Bronchial epithelial cell (primary cell): ENCODE results near the gene WDR73. TPM values are rescaled to one million over a fixed set of nuclear protein-coding genes. Genes with fewer than 3 reads are reported as not detected.
"Not testable (repeated sequence)": the region's sequence is repeated elsewhere in the genome, so short reads cannot be mapped to it uniquely, and the experiment has no call there.

Experiments used
- DNase-seq: peaks from one replicate; pipeline ENCODE4 v3.0.0-alpha.2; 2010; ENCODE audit warnings: low read depth
- FAIRE-seq: peaks from 2 replicates; lab custom pipeline; 2011; peaks lifted over from hg19 to GRCh38; lab: Jason Lieb, UNC
- H3K27me3 ChIP-seq: 2 replicates; pipeline ENCODE4 v1.5.1; 2011; ENCODE audit warnings: low read length; ENCODE audit not compliant: control insufficient read depth, insufficient read depth
- H3K36me3 ChIP-seq: 2 replicates; pipeline ENCODE4 v1.5.1; 2011; ENCODE audit warnings: low read length; ENCODE audit not compliant: control insufficient read depth, insufficient read depth
- H3K4me3 ChIP-seq: 2 replicates; pipeline ENCODE4 v1.5.1; 2011; ENCODE audit warnings: mild to moderate bottlenecking, low read depth, low read length, control low read depth
- total RNA-seq: library from RNA; depleted of rRNA; stranded (reverse); fragments of >200 nt; gene quantifications from 2 replicates; pipeline ENCODE4 v1.2.1, GENCODE V29; 2014
- TF ChIP-seq, protein P1 (sequence below): IDR thresholded peaks from 2 replicates; pipeline ENCODE4 v1.5.1; 2011; ENCODE audit warnings: mild to moderate bottlenecking, moderate library complexity, low read length, control low read depth, inconsistent platforms; ENCODE audit not compliant: insufficient read depth, severe bottlenecking

WDR73 gene
- total RNA-seq, 1 donor from 2014 or later, result 24.0 TPM

DNA sequence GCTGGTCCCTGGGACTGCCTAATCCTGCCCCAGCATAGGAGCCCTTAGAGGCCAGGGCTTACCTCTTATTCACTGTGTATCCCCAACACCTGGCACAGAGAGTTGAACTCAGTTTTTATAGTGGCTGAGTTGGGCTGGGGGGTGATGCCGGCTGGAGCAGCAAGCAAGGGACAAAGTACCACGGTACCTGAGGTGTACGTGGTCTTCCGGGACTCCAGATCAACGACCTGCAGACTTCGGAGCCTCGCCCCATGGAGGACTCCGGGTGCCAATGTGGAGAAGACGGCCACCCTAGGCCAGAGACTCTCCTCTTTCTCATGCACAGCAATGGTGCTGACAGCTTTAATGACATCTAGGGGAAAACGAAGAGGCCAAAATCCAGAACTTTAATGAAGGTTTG is 8.1 kb downstream of the WDR73 start:
- Histone ChIP-seq H3K36me3 (peaks cover 32% of the 10 kb centered on the region), H3K4me3 (no peak overlapping the region), H3K27me3 (no peaks in the 10 kb centered on the region)
- no peak for DNase-seq
- TF ChIP-seq, protein P1, sequence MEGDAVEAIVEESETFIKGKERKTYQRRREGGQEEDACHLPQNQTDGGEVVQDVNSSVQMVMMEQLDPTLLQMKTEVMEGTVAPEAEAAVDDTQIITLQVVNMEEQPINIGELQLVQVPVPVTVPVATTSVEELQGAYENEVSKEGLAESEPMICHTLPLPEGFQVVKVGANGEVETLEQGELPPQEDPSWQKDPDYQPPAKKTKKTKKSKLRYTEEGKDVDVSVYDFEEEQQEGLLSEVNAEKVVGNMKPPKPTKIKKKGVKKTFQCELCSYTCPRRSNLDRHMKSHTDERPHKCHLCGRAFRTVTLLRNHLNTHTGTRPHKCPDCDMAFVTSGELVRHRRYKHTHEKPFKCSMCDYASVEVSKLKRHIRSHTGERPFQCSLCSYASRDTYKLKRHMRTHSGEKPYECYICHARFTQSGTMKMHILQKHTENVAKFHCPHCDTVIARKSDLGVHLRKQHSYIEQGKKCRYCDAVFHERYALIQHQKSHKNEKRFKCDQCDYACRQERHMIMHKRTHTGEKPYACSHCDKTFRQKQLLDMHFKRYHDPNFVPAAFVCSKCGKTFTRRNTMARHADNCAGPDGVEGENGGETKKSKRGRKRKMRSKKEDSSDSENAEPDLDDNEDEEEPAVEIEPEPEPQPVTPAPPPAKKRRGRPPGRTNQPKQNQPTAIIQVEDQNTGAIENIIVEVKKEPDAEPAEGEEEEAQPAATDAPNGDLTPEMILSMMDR, result no peak
- FAIRE-seq, result no peak

DNA sequence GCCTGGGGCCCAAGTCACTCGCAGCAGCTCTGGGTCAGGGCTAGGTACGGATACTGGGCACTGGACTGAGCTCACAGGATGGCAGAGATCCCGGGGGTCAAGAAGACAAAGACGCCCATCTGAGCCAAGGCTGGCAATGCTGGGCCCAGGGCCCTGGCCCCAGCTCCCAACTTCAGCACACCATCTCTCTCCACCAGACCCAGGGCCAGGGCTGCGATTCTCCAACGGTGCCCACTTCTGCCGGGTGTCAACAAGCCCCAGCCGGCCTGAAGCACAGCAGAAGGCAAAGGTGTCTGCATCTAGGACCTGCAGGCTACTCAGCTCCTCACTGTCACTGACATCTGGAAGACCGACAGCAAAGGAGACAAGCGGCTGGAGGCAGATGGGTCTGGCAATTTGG is 8.6 kb downstream of the WDR73 start:
- TF ChIP-seq, protein P1, result no peak
- Histone ChIP-seq H3K27me3 (no peaks in the 10 kb centered on the region), H3K36me3 (peaks cover 32% of the 10 kb centered on the region), H3K4me3 (no peak overlapping the region)
- FAIRE-seq (no peak), DNase-seq (no peak)

DNA sequence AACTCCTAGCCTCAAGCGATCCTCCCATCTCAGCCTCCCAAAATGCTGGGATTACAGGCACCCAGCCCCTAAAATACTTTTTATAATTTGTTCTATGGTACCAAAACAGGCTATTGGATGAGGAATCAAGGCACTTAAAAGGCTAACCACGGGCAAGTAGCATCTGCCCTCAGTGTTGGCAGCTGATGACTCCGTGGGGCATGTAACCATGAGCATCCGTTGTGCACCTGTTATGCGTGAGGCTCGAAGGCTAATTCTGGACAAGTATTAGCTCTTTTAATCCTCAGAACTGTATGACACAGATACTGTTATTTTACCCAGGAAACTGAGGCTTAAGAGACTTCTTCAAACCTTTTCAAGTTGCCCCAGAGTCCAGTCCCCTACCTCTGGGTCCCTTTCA is 10.2 kb downstream of the WDR73 start:
- TF ChIP-seq, protein P1, result no peak
- no peak overlapping the region for H3K4me3 ChIP-seq
- DNase-seq, result no peak
- H3K36me3 ChIP-seq, result peaks cover 28% of the 10 kb centered on the region
- no peaks in the 10 kb centered on the region for H3K27me3 ChIP-seq
- FAIRE-seq, result no peak

DNA sequence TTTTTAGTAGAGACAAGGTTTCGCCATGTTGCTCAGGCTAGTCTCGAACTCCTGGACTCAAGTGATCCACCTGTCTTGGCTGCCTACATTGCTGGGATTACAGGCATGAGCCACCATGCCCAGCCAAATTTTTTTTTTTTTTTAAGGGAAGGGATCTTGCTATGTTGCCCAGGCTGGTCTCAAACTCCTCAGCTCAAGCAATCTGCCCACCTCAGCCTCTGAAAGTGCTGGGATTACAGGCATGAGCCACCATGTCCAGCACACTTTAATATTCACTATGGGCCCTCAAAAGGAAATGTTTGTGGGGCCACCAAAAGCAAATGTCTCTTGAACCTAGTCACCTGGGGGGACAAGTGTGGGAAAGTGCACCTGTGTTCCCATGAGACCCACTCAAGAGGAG is 11.4 kb downstream of the WDR73 start:
- FAIRE-seq, H3K27me3 ChIP-seq, DNase-seq, H3K4me3 ChIP-seq: not testable (repeated sequence)
- peaks cover 17% of the 10 kb centered on the region for H3K36me3 ChIP-seq

DNA sequence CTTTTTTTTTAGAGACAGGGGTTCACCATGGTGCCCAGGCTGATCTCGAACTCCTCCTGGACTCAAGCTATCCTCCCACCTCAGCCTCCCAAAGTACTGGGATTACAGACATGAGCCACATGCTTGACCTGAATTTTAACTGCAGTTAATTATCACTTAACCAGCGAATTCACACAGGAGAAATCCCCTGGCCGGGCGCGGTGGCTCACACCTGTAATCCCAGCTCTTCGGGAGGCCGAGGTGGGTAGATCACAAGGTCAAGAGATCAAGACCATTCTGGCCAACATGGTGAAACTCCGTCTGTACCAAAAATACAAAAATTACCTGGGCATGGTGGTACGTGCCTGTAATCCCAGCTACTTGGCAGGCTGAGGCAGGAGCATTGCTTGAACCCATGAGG is 12.2 kb downstream of the WDR73 start:
- H3K36me3 ChIP-seq, result peaks cover 17% of the 10 kb centered on the region
- not testable (repeated sequence) for H3K27me3 ChIP-seq, FAIRE-seq, DNase-seq, H3K4me3 ChIP-seq

DNA sequence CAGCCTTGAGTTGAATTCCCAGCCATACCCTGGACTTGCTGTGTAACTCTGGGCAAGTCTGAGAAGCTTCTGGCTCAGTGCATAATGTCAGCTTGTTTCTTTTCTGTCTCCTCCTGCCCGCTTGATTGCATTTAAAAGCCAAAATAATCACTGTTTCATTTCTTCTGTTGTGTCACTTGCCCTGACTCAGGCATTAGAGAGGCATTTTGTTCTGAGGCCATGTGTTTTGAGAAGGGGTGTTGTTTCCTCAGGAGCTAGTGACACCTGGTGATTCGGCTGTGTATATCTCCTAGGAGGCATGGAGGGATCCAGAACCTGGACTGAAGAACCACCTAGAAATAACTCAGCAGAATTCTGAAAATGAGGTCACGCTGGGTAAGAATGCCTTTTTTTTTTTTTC is 16.0 kb downstream of the WDR73 start:
- TF ChIP-seq, protein P1, result peak; percentile 30
- FAIRE-seq (no peak), DNase-seq (peak; percentile 46)
- Histone ChIP-seq H3K36me3 (peaks cover 2% of the 10 kb centered on the region), H3K27me3 (no peaks in the 10 kb centered on the region), H3K4me3 (no peak overlapping the region)

DNA sequence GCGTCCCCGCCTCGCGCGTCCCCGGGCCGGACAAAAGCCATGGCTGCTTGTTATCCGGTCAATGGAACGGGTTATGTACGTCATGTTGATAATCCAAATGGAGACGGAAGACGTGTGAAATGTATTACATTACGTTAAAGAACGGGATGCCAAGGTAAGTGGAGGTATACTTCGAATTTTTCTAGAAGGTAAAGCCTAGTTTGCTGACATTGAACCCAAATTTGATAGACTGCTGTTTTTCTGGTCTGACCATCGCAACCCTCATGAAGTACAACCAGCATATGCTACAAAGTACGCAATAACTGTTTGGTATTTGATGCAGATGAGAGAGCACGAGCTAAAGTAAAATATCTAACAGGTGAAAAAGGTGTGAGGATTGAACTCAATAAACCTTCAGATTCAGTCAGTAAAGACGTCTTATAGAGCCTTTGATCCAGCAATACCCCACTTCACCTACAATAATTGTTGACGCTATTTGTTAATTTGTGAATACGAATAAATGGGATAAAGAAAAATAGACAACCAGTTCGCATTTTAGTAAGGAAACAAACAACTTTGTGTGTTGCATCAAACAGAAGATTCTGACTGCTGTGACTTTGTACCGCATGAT is 19.8 kb downstream of the WDR73 start:
- TF ChIP-seq, protein P1, result no peak
- peak; percentile 18 for DNase-seq
- no peaks in the 10 kb centered on the region for H3K27me3 ChIP-seq
- FAIRE-seq, result no peak
- H3K36me3 ChIP-seq, result peaks cover 2% of the 10 kb centered on the region
- peak overlapping the region; percentile 52 for H3K4me3 ChIP-seq
